Transverse colon (tissue), 4 donors: ENCODE results near the gene TRPT1.

ENCODE experiments used
- CTCF ChIP-seq, 5 experiments: fragments of 200-600 bp in 3 of 5; fragments of 450-650 bp in 2 of 5; sonication (generic) in 3 of 5; IDR thresholded peaks; 1 replicate in 2 of 5; 2 replicates in 3 of 5; pipeline ENCODE4 v1.5.1; 2016 to 2017; ENCODE audit warnings: antibody characterized with exemption in 5 of 5, inconsistent platforms in 3 of 5, mild to moderate bottlenecking in 2 of 5, moderate library complexity in 1 of 5
- EP300 ChIP-seq: sonication (generic); formaldehyde crosslinking; IDR thresholded peaks from one replicate; pipeline ENCODE4 v1.6.1; 2017; ENCODE audit warnings: antibody characterized with exemption, low read depth
- POLR2A ChIP-seq: fragments of 450-650 bp; IDR thresholded peaks from one replicate; pipeline ENCODE4 v1.6.1; 2016; ENCODE audit warnings: antibody characterized with exemption, mild to moderate bottlenecking, moderate library complexity
- POLR2AphosphoS5 ChIP-seq, 3 donors: sonication (generic); formaldehyde crosslinking; IDR thresholded peaks; one replicate each; pipeline ENCODE4 v1.6.1; 2016; ENCODE audit warnings: antibody characterized with exemption in 3 of 3

GRCh38 chr11:64219755-64220154 lies 6.2 kb downstream of the TRPT1 start:
- TF ChIP-seq CTCF (IDR thresholded peaks at IDR 0.05) (no peak), POLR2AphosphoS5 (IDR thresholded peaks at IDR 0.05) (no peak), POLR2A (no peak), EP300 (no peak)
